ENCODE results near the gene CHSY1. TPM values are rescaled to one million over a fixed set of nuclear protein-coding genes. Genes with fewer than 3 reads are reported as not detected.

The CHSY1 gene
- total and polyA plus RNA-seq, 8 donors = 4.7 to 57.1 (median 22.1) TPM

DNA sequence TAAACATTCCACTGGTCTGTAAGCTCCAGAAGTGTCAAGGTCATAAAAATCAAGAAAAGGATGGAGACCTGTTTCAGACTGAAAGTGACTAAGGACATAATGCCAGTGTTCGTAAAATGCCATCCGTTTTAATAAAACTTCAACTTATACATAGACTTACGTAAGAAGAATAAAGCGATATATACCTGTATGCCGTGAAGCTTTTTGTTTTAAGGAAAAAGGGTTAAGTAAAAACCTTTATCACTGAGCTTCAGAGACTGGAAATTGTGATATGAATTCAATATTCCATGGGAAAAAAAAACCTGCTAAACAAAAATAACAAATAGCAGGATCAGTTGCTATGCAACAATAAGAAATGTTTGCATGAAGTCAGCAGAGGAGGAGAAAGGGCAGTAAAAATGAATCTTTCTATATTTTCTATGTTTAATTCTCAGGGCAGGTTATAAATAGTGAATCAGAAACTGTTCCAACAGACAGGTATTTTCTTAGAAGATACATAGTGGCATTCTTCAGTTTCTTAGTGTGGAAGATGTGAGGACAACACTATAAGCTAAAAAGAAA lies 42.5 kb downstream of the CHSY1 start:
- no peaks in the 10 kb centered on the region for H3K9me3 ChIP-seq
- TF ChIP-seq EP300 (IDR thresholded peaks at IDR 0.05) (no peak), POLR2A (IDR thresholded peaks at IDR 0.05) (no peak), POLR2AphosphoS5 (IDR thresholded peaks at IDR 0.05) (no peak)
- TF ChIP-seq, protein P1, sequence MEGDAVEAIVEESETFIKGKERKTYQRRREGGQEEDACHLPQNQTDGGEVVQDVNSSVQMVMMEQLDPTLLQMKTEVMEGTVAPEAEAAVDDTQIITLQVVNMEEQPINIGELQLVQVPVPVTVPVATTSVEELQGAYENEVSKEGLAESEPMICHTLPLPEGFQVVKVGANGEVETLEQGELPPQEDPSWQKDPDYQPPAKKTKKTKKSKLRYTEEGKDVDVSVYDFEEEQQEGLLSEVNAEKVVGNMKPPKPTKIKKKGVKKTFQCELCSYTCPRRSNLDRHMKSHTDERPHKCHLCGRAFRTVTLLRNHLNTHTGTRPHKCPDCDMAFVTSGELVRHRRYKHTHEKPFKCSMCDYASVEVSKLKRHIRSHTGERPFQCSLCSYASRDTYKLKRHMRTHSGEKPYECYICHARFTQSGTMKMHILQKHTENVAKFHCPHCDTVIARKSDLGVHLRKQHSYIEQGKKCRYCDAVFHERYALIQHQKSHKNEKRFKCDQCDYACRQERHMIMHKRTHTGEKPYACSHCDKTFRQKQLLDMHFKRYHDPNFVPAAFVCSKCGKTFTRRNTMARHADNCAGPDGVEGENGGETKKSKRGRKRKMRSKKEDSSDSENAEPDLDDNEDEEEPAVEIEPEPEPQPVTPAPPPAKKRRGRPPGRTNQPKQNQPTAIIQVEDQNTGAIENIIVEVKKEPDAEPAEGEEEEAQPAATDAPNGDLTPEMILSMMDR (IDR thresholded peaks at IDR 0.05) = no peak
- no peaks in the 10 kb centered on the region for H3K27me3 ChIP-seq
- H3K4me3 ChIP-seq = no peak overlapping the region
- DNase-seq = no peak
- WGBS, 5 donors = 82 to 86% (median 84%) methylated on average over 5 of the region's 5 CpGs
- no peaks in the 10 kb centered on the region for H3K36me3 ChIP-seq
- H3K4me1 ChIP-seq = peaks cover 16 to 97% (median 58%) of the 10 kb centered on the region in 4 donors
- peak overlapping the region in 2 of 5 donors; percentile 9 to 44 for H3K27ac ChIP-seq
- intact Hi-C loops (cut with DNase I; ENCODE audit: low total_unique reads) = no loop called here

DNA sequence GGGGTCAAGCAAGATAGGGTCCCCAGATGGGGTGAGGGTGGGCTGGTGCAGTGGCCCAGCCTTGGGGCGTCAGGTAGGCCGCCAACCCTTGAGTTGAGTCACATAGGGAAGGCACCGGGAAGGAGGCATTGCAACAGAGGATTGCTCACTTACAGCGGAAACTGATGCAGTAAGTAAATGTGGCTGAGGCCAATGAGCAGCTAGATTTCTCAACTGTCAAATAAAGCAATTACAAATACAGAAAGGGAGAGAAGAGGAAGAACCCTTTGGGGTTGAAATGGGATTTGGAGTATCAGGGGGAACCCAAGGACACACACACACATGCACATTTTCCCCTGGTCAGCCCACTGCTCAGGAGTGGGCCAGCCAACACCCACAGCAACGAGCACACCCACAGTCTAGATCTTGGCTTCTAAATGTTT lies 44.0 kb downstream of the CHSY1 start:
- no peak overlapping the region for H3K4me3 ChIP-seq
- no peaks in the 10 kb centered on the region for H3K36me3 ChIP-seq
- H3K4me1 ChIP-seq = peaks cover 16 to 99% (median 58%) of the 10 kb centered on the region in 4 donors
- TF ChIP-seq POLR2AphosphoS5 (IDR thresholded peaks at IDR 0.05) (peak in 2 of 3 donors; percentile 43 to 47), EP300 (IDR thresholded peaks at IDR 0.05) (no peak), POLR2A (IDR thresholded peaks at IDR 0.05) (no peak)
- TF ChIP-seq, protein P1 (IDR thresholded peaks at IDR 0.05) = no peak
- H3K27ac ChIP-seq = peak overlapping the region in 4 of 5 donors; percentile 35 to 71 (median 58)
- 72 to 93% (median 88%) methylated on average over 5 of the region's 5 CpGs for WGBS, 5 donors
- H3K9me3 ChIP-seq = no peaks in the 10 kb centered on the region
- H3K27me3 ChIP-seq = no peaks in the 10 kb centered on the region
- intact Hi-C loops (cut with DNase I; ENCODE audit: low total_unique reads) = no loop called here
- peak in 1 of 2 donors; percentile 42 for DNase-seq

DNA sequence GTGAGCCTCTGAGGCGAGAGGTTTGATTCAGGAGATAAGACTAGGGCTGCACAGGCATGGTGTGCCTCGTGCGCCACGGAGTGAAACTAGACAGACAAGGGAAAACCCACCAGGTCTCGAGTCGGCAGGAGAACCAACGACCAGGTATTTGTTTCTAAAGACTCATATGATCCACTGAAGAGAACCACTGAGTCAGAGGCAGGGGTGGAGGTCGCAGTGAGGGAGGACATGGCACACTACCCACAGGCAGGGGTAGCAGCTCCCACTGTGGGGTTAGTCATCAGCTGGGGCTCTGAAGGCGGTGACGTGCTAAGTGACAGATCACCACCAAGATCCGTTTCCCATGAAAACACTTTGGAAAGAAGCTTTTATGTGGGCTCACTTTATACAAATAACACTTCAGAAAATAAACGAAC lies 45.7 kb downstream of the CHSY1 start:
- no peak for DNase-seq
- peak overlapping the region in 1 of 5 donors; percentile 63 for H3K27ac ChIP-seq
- TF ChIP-seq EP300 (IDR thresholded peaks at IDR 0.05) (no peak), POLR2A (IDR thresholded peaks at IDR 0.05) (no peak), POLR2AphosphoS5 (IDR thresholded peaks at IDR 0.05) (no peak)
- TF ChIP-seq, protein P1 (IDR thresholded peaks at IDR 0.05) = no peak
- WGBS, 5 donors = 74 to 81% (median 75%) methylated on average over 12 of the region's 12 CpGs
- no peaks in the 10 kb centered on the region for H3K36me3 ChIP-seq
- H3K9me3 ChIP-seq = no peaks in the 10 kb centered on the region
- H3K4me1 ChIP-seq = peaks cover 15 to 99% (median 65%) of the 10 kb centered on the region in 4 donors
- H3K4me3 ChIP-seq = no peak overlapping the region
- intact Hi-C loops (cut with DNase I; ENCODE audit: low total_unique reads) = no loop called here
- H3K27me3 ChIP-seq = no peaks in the 10 kb centered on the region

DNA sequence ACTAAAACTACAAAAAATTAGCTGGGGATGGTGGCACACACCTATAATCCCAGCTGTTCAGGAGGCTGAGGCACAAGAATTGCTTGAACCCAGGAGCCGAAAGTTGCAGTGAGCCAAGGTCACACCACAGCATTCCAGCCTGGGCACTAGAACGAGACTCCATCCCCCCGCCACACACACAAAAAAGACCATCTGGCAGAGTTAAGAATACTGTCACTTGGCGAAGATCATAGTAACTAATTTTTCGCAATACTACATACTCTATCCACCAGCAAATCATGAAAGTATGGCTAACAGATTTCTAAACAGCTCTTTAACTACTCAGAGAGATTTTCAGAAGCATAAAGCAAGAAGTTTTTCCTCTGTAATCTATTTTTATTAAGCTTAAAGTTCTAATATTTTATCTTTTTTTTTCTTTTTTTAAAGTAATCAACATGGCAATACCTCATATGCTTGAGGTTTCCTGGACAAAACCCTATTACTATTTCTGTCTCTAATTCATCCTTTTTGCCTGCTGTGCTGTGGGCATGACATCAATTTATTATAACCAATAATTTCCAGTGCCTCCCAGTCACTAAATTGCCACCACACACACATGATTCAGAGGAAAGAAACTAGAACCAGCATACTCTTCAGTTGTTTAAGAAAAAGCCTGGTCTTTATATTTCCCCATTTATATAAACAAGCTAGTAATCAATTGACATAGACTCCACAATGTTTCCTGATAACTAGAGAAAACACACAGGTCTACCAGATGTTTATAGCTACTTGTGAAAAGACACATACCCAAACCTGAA lies 46.9 kb downstream of the CHSY1 start:
- TF ChIP-seq, protein P1 (IDR thresholded peaks at IDR 0.05) = no peak
- Histone ChIP-seq H3K36me3 (no peaks in the 10 kb centered on the region), H3K27me3 (no peaks in the 10 kb centered on the region), H3K9me3 (no peaks in the 10 kb centered on the region), H3K4me3 (no peak overlapping the region), H3K4me1 (peaks cover 16 to 99% (median 66%) of the 10 kb centered on the region in 4 donors), H3K27ac (peak overlapping the region in 1 of 5 donors; percentile 27)
- no peak for DNase-seq
- WGBS, 5 donors = 72 to 93% (median 83%) methylated on average over 5 of the region's 5 CpGs
- intact Hi-C loops (cut with DNase I; ENCODE audit: low total_unique reads) = no loop called here

All from stomach (tissue), 9 donors.